Esophagus (tissue), 2 donors: Measurements from ENCODE around the gene TBC1D24. TPM values are rescaled to one million over a fixed set of nuclear protein-coding genes. Genes with fewer than 3 reads are reported as not detected.
"Not testable (repeated sequence)": the region's sequence is repeated elsewhere in the genome, so short reads cannot be mapped to it uniquely, and the experiment has no call there.

Experiments used
- H3K27ac ChIP-seq, 2 donors: one replicate each; pipeline ENCODE4 v1.5.1; 2013; ENCODE audit warnings: low read depth in 2 of 2, mild to moderate bottlenecking in 2 of 2, inconsistent platforms in 1 of 2, low read length in 1 of 2, moderate library complexity in 1 of 2
- H3K27me3 ChIP-seq, 2 donors: one replicate each; pipeline ENCODE4 v1.6.1; 2013; ENCODE audit warnings: low read length in 2 of 2, control low read depth in 1 of 2, mild to moderate bottlenecking in 1 of 2; ENCODE audit not compliant: insufficient read depth in 2 of 2, control insufficient read depth in 1 of 2
- H3K36me3 ChIP-seq, 2 donors: one replicate each; pipeline ENCODE4 v1.6.1; 2013; ENCODE audit warnings: low read length in 1 of 2; ENCODE audit not compliant: control insufficient read depth in 2 of 2, insufficient read depth in 2 of 2
- H3K4me1 ChIP-seq, 2 donors: one replicate each; pipeline ENCODE4 v1.6.1; 2013; ENCODE audit warnings: low read length in 1 of 2; ENCODE audit not compliant: control insufficient read depth in 2 of 2, insufficient read depth in 2 of 2
- H3K4me3 ChIP-seq, 2 donors: one replicate each; pipeline ENCODE4 v1.5.1; 2013; ENCODE audit warnings: low read length in 2 of 2, mild to moderate bottlenecking in 2 of 2, low read depth in 1 of 2, moderate library complexity in 1 of 2
- H3K9me3 ChIP-seq, 2 donors: one replicate each; pipeline ENCODE4 v1.6.1; 2013; ENCODE audit warnings: mild to moderate bottlenecking in 2 of 2, low read depth in 1 of 2, low read length in 1 of 2, moderate library complexity in 1 of 2; ENCODE audit not compliant: control insufficient read depth in 2 of 2, insufficient read depth in 1 of 2
- WGBS, 2 donors: extraction: QIAGEN DNeasy Blood & Tissue Kit; methylation state at CpG; one replicate each; pipeline ENCODE4 v1.1.7; 2013; 5-methylcytosine and 5-hydroxymethylcytosine counted together
- polyA plus RNA-seq, 2 donors: library from polyadenylated mRNA; stranded (reverse); fragments of 200-250 nt; gene quantifications; one replicate each; pipeline ENCODE4 v1.2.3, GENCODE V29; 2013
- donor health status: healthy with polysubstance abuse.
- donor health status: Bipolar disorder and iron deficiency.

The TBC1D24 gene
- polyA plus RNA-seq, 2 donors, result 1.3 to 2.8 TPM

- no peak overlapping the region for H3K4me3 ChIP-seq
- H3K9me3 ChIP-seq, result no peaks in the 10 kb centered on the region
- peaks cover 7 to 48% of the 10 kb centered on the region in 2 donors for H3K36me3 ChIP-seq
- 92 to 94% methylated on average over 36 of the region's 36 CpGs for WGBS, 2 donors
- H3K27me3 ChIP-seq, result no peaks in the 10 kb centered on the region
- H3K4me1 ChIP-seq, result peaks cover 5 to 8% of the 10 kb centered on the region in 2 donors
- no peak overlapping the region for H3K27ac ChIP-seq
Measured at GRCh38 chr16:2528161-2529060, 53.5 kb downstream of the TBC1D24 start.

- Histone ChIP-seq H3K36me3 (peaks cover 4 to 42% of the 10 kb centered on the region in 2 donors), H3K9me3 (no peaks in the 10 kb centered on the region), H3K27me3 (no peaks in the 10 kb centered on the region), H3K4me1 (peaks cover 2 to 8% of the 10 kb centered on the region in 2 donors), H3K4me3 (no peak overlapping the region), H3K27ac (no peak overlapping the region)
- WGBS, 2 donors, result 84 to 87% methylated on average over 31 to 32 of the region's 32 CpGs
Measured at GRCh38 chr16:2529061-2529931, 54.4 kb downstream of the TBC1D24 start.

- peaks cover 3 to 39% of the 10 kb centered on the region in 2 donors for H3K36me3 ChIP-seq
- no peaks in the 10 kb centered on the region for H3K27me3 ChIP-seq
- no peaks in the 10 kb centered on the region for H3K9me3 ChIP-seq
- peaks cover 2 to 8% of the 10 kb centered on the region in 2 donors for H3K4me1 ChIP-seq
- no peak overlapping the region for H3K4me3 ChIP-seq
- 85 to 87% methylated on average over 15 of the region's 15 CpGs for WGBS, 2 donors
- no peak overlapping the region for H3K27ac ChIP-seq
Measured at GRCh38 chr16:2529961-2530628, 55.2 kb downstream of the TBC1D24 start.

GRCh38 chr16:2530629-2531318 is 55.8 kb downstream of the TBC1D24 start:
- H3K36me3 ChIP-seq, result peaks cover 3 to 39% of the 10 kb centered on the region in 2 donors
- 82 to 83% methylated on average over 14 of the region's 14 CpGs for WGBS, 2 donors
- H3K4me1 ChIP-seq, result peaks cover 2 to 8% of the 10 kb centered on the region in 2 donors
- peak overlapping the region; percentile 93 to 96 for H3K27ac ChIP-seq
- no peaks in the 10 kb centered on the region for H3K27me3 ChIP-seq
- no peaks in the 10 kb centered on the region for H3K9me3 ChIP-seq
- no peak overlapping the region for H3K4me3 ChIP-seq

GRCh38 chr16:2531371-2531695 is 56.4 kb downstream of the TBC1D24 start, which contains the start of gene CEMP1:
CEMP1 (minus strand) TSS chr16:2531408; CDS start chr16:2531073, 335 bp downstream.
- H3K4me1 ChIP-seq, result peaks cover 4 to 14% of the 10 kb centered on the region in 2 donors
- peak within 1 kb of the TSS; percentile 97 for H3K27ac ChIP-seq
- 8 to 13% methylated on average over 11 of the region's 11 CpGs for WGBS, 2 donors
- H3K27me3 ChIP-seq, result no peaks in the 10 kb centered on the region
- H3K4me3 ChIP-seq, result peak within 1 kb of the TSS; percentile 55 to 63
- no peaks in the 10 kb centered on the region for H3K9me3 ChIP-seq
- H3K36me3 ChIP-seq, result peaks cover 3 to 39% of the 10 kb centered on the region in 2 donors

GRCh38 chr16:2531696-2532493 is 57.0 kb downstream of the TBC1D24 start:
- peaks cover 6 to 15% of the 10 kb centered on the region in 2 donors for H3K4me1 ChIP-seq

GRCh38 chr16:2532494-2533141 is 57.7 kb downstream of the TBC1D24 start:
- H3K4me3 ChIP-seq, result peak overlapping the region; percentile 55 to 63
- H3K36me3 ChIP-seq, result peaks cover 3 to 32% of the 10 kb centered on the region in 2 donors
- 1% methylated on average over 37 of the region's 37 CpGs for WGBS, 2 donors
- H3K27me3 ChIP-seq, result no peaks in the 10 kb centered on the region
- H3K27ac ChIP-seq, result peak overlapping the region; percentile 97
- H3K4me1 ChIP-seq, result peaks cover 6 to 15% of the 10 kb centered on the region in 2 donors
- no peaks in the 10 kb centered on the region for H3K9me3 ChIP-seq

More at GRCh38 chr16:2531696-2532493, 57.0 kb downstream of the TBC1D24 start:
- H3K9me3 ChIP-seq, result no peaks in the 10 kb centered on the region
- peak overlapping the region; percentile 97 for H3K27ac ChIP-seq
- peak overlapping the region; percentile 55 to 63 for H3K4me3 ChIP-seq
- 0% methylated on average over 63 to 84 of the region's 84 CpGs for WGBS, 2 donors
- H3K27me3 ChIP-seq, result no peaks in the 10 kb centered on the region
- peaks cover 3 to 36% of the 10 kb centered on the region in 2 donors for H3K36me3 ChIP-seq

- H3K4me3 ChIP-seq, result peak overlapping the region in 1 of 2 donors; percentile 55
- H3K9me3 ChIP-seq, H3K27me3 ChIP-seq: not testable (repeated sequence)
- peak overlapping the region; percentile 97 for H3K27ac ChIP-seq
- H3K4me1 ChIP-seq, result peaks cover 6 to 15% of the 10 kb centered on the region in 2 donors
- WGBS, 2 donors, result 27 to 30% methylated on average over 13 to 16 of the region's 16 CpGs
- H3K36me3 ChIP-seq, result peaks cover 3 to 26% of the 10 kb centered on the region in 2 donors
Measured at GRCh38 chr16:2533142-2533755, 58.3 kb downstream of the TBC1D24 start.
